Hepatocyte (in vitro differentiated cells): ENCODE results near the gene IGF2BP1.

Source experiments
- EZH2 ChIP-seq: fragments of 200-600 bp; sonication (generic); IDR thresholded peaks from 2 replicates; pipeline ENCODE4 v1.6.1; 2016; ENCODE audit warnings: antibody characterized with exemption, mild to moderate bottlenecking, borderline replicate concordance
- EZH2phosphoT487 ChIP-seq: fragments of 200-600 bp; sonication (generic); IDR thresholded peaks from one replicate; pipeline ENCODE4 v1.6.1; 2018; ENCODE audit warnings: antibody characterized with exemption, mild to moderate bottlenecking, low read depth, moderate library complexity; ENCODE audit not compliant: unreplicated experiment, severe bottlenecking
- TF ChIP-seq, protein P1 (sequence below): fragments of 200-600 bp; sonication (generic); IDR thresholded peaks from 2 replicates; pipeline ENCODE4 v1.5.1; 2016; ENCODE audit warnings: antibody characterized with exemption, mild to moderate bottlenecking; ENCODE audit not compliant: poor library complexity

DNA sequence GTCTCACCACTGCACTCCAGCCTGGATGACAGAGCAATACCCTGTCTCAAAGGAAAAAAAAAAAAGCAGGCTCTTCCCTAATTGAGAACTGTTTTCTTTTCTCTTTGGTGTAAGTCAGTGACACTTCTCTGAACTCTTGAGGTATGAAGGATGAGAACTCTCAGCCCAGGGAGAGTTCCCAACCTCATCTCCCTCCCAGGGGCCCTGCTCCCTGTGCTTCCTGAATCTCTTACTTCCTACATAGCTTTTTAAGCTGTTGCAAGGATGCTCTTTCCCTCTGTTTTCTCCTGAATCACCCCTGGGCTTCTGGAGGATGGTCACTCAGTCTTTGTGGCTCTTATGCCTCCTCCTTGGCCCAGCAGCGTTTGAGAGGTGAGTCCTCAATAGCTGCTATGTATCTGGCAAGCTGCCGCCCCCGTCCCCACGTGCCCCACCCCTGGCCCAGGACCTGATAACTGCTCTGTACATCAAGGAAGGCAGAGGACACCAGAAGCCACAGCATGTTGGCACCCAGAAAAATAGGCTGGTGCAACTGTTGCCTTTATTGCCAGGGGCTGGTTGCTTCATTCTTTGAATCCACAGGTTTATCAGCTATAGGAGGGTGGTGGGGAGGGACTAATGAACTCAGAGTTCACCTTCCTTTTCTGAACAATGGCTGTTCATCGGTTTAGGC, 24.0 kb downstream of the IGF2BP1 start:
- TF ChIP-seq, protein P1, sequence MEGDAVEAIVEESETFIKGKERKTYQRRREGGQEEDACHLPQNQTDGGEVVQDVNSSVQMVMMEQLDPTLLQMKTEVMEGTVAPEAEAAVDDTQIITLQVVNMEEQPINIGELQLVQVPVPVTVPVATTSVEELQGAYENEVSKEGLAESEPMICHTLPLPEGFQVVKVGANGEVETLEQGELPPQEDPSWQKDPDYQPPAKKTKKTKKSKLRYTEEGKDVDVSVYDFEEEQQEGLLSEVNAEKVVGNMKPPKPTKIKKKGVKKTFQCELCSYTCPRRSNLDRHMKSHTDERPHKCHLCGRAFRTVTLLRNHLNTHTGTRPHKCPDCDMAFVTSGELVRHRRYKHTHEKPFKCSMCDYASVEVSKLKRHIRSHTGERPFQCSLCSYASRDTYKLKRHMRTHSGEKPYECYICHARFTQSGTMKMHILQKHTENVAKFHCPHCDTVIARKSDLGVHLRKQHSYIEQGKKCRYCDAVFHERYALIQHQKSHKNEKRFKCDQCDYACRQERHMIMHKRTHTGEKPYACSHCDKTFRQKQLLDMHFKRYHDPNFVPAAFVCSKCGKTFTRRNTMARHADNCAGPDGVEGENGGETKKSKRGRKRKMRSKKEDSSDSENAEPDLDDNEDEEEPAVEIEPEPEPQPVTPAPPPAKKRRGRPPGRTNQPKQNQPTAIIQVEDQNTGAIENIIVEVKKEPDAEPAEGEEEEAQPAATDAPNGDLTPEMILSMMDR, result no peak
- no peak for TF ChIP-seq EZH2phosphoT487
- no peak for TF ChIP-seq EZH2
